Stimulated activated CD4-positive, alpha-beta T cell treated with anti-CD3 and anti-CD28 coated beads, Interleukin-2, amount 100 ng/mL, for 24 hours (primary cell): ENCODE data around the gene OSTF1.
A peak's percentile ranks its signal among the peaks of the same experiment; 100 is the strongest.

ENCODE experiments used
- DNase-seq, 2 donors: peaks; one replicate each; pipeline ENCODE4 v3.0.0-alpha.2; 2020

Gene OSTF1

DNA sequence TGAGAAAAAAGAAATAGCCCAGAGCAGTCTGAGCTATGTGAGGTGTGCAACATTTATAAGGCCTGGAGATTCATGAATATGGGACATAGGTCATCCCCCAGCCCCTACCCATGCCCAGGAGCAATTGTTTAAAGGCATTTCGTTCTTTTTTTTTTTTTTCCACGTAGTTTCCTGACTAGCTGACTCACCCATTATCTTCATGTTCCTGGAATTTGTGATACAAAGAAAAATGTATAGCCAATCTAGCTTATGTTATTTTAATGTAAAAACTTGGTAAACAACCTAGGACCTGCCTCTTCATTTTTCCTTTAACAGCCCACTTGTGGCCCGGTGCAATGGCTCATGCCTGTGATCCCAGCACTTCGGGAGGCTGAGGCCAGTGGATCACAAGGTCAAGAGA is 81.3 kb downstream of the OSTF1 start:
- no peak for DNase-seq

DNA sequence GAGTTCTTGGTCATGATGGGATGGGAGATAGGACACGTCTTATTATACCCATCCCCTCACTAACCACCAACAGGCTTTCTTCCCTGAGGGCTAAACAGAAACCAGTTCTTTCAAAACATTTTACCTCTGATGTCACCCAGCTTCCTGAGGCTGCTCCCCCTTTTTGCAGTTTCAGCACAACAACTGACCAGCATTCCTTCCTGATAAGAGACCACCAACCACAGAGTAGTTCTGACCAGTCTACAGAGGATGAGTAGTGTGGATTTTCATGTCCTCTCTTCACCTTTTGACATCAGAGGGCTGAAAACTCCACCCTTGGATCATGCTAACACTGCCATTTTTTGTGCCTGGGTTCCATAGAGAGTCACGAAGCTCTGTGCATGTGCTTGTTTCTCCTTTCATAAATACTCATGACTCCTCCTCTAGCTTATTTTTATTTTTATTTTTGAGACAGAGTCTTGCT is 82.6 kb downstream of the OSTF1 start:
- DNase-seq = no peak

DNA sequence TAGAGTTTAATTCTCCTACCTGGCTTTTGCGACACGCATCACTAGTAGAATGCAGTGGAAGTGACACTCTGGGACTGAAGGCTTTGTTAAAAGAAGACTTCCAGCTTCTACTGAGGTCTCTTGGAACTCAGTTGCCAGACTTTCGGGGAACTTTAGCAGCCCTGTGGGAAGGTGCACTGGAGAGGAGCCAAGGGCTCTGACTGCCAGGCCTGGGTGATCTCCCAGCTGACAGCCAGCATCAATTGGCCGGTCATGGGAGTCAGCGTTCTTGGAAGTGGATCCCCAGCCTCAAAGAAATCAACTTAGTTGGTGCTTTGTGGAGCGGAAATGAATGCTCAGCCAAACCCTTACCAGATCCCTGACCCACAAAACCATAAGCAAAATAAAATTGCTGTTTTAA is 87.1 kb downstream of the OSTF1 start:
- no peak for DNase-seq

DNA sequence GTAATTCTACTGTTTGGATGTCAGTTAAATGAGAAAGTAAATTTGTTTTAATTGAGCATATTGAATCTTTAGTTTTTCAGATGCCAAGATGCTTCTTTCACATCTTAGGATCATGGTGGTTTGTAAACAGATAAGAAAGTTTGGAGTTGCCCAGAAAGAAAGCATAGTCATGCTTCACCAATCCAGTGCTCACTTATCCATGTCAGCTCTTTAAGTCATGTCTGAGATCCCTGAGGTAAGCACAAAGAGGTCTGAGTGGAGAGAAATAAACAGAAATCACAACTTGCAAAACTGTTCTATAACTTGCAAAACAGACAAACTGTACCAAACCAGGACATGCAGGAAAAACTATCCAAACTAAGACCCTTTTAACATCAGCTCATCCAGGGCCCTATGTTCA is 87.7 kb downstream of the OSTF1 start:
- no peak for DNase-seq

DNA sequence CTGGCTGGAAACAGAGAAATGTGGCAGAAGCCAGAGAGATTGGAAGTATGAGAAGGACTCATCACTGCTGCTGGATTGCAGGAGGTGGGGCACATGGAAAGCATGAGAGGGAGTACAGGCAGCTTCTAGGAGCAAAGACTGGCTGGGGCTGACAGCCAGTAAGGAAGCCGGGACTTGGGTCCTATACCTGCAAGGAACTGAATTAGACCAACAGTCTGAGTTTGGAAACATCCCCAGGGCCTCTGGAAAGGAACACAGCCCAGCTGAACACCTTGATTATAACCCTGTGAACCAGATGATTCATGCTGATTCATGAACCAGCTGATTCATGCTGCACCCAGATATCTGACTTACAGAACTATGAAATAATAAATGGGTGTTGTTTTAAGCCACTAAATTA is 93.4 kb downstream of the OSTF1 start:
- DNase-seq = no peak

DNA sequence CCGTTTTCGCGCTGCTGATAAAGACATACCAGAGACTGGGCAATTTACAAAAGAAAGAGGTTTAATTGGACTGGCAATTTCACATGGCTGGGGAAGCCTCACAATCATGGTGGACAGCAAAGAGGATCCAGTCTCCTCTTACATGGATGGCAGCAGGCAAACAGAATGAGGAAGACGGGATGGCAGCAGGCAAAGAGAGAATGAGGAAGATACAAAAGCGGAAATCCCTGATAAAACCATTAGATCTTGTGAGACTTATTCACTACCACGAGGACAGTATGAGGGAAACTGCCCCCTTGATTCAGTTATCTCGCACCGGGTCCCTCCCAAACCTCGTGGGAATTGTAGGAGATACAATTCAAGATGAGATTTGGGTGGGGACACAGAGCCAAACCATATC is 95.0 kb downstream of the OSTF1 start:
- DNase-seq = no peak

DNA sequence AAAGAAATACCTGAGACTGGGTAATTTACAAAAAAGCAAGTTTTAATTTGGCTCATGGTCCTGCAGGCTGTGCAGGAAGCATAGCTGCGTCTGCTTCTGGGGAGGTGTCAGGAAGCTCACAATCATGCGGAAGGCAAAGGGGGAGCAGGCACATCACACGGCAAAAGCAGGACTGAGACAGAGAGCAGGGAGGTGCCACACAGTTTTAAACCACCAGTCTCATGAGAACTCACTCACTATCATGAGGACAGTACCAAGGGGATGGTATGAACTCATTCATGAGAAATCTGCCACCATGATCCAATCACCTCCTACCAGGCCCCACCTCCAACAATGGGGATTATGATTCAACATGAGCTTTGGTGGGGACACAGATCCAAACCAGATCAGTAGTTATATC is 96.2 kb downstream of the OSTF1 start:
- no peak for DNase-seq

DNA sequence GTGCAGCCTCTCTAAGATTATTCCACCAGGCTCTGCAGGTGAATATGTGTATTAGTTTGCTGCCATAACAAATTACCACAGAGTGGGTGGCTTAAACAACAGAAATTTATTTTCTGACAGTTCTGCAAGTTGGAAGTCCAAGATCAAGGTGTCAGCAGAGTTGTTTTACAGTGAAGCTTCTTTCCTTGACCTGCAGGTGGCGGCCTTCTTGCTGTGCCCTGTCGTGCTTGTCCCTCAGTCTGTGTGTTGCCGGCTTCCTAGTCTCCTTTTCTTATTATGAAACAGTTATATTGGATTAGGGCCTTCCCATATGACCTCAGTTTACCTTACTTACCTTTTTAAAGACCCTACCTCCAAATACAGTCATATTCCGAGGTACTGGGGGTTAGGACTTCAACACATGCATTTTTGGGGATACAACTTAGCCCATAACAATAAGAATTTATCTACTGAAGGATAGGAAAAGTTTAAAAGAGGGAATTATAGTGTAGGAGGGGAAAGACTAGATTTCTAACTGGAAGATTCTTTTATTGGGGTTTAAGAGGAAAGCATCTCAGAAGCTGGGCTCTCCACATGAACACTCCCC is 97.4 kb downstream of the OSTF1 start:
- DNase-seq = peak; percentile 56 to 65

DNA sequence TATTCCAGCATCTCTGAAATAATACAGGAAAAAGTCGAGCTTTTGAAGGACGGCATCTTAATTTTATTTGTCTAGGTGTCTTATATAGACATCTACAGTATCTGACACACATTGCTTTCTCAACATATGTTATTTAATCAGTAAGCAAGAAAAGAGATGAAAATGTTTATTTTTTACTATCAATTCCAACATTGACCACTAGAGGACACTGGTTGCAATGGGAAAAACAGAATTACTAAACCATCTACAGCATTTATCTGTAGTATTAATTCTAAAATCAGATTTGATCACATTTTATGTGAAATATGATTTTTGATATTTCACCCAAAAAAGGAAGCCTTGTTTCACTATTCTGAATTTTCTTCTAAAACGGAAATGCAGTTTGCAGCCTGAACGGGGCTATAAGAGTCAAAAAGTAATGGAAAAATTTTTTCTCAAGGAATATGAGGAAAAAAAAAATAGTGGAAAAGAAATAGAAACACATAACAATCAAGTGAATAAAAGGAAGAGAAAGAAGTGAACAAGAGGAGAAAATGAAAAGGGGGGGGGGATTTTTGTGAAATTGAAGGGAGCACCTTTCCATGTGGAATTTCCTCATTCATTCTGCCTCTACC is 98.6 kb downstream of the OSTF1 start:
- DNase-seq = no peak

DNA sequence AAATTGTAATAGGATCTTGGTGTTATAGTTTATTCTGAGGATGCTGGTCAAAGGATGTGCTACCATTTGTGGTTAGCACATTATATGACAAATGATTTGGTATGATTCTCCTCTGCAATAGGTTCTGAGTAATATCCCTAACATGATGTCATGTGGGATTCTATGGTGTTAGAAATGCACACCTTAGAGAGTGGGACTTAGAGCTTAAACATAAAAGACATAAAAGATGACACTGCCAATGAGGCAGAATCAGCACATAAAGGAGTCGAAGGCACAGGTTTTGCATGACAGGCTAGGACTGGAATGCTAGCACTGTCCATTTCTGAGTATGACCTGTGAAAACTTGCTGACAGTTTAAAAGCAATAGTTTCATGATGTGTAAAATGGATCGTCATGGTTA is 100.4 kb downstream of the OSTF1 start:
- DNase-seq = no peak

DNA sequence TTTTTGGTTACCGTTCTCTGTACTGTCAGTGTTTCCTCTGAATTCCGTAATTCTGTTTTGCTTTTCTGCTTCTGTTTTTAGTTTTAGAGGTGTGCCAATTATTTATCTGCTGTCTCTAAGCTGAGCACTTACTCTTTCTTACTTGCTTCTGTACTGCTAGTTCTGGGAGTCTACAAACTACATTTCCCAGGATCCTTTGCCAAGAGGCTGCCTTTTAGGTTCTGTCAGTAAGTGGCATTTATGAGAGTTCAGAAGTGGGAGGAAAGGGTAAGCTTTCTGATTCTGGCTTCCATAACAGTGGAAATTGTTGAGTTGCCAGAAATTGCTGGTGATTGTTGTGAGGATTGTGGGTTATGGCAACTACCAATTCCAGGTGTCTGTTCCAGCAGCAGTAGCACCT is 102.4 kb downstream of the OSTF1 start:
- DNase-seq = no peak
